Gastrocnemius medialis (tissue), 4 donors: ENCODE results near the gene SCN10A.

Experiments used
- CTCF ChIP-seq, 5 experiments: fragments of 450-650 bp in 3 of 5; fragments of 200-600 bp in 2 of 5; sonication (generic) in 2 of 5; IDR thresholded peaks in 4 of 5; conservative IDR thresholded peaks in 1 of 5; 1 replicate in 4 of 5; 2 replicates in 1 of 5; pipeline ENCODE4 v1.5.1; 2016 to 2019; ENCODE audit warnings: antibody characterized with exemption in 5 of 5, mild to moderate bottlenecking in 3 of 5, moderate library complexity in 3 of 5
- POLR2A ChIP-seq, 2 donors: fragments of 450-650 bp; IDR thresholded peaks; one replicate each; pipeline ENCODE4 v1.6.1; 2017; ENCODE audit warnings: antibody characterized with exemption in 2 of 2, mild to moderate bottlenecking in 2 of 2, moderate library complexity in 2 of 2

GRCh38 chr3:38722781-38723568 lies 93.0 kb downstream of the SCN10A start:
- TF ChIP-seq POLR2A (IDR thresholded peaks at IDR 0.05) (no peak), CTCF (IDR thresholded peaks at IDR 0.05 in 4 of 5, conservative IDR thresholded peaks at IDR 0.05 in 1 of 5) (no peak)
